Retina (tissue), 1 donor: ENCODE measurements around the gene WDR90.

Source experiments
- DNase-seq: peaks from one replicate; pipeline ENCODE4 v3.0.0-alpha.2; 2016

WDR90 gene

DNA sequence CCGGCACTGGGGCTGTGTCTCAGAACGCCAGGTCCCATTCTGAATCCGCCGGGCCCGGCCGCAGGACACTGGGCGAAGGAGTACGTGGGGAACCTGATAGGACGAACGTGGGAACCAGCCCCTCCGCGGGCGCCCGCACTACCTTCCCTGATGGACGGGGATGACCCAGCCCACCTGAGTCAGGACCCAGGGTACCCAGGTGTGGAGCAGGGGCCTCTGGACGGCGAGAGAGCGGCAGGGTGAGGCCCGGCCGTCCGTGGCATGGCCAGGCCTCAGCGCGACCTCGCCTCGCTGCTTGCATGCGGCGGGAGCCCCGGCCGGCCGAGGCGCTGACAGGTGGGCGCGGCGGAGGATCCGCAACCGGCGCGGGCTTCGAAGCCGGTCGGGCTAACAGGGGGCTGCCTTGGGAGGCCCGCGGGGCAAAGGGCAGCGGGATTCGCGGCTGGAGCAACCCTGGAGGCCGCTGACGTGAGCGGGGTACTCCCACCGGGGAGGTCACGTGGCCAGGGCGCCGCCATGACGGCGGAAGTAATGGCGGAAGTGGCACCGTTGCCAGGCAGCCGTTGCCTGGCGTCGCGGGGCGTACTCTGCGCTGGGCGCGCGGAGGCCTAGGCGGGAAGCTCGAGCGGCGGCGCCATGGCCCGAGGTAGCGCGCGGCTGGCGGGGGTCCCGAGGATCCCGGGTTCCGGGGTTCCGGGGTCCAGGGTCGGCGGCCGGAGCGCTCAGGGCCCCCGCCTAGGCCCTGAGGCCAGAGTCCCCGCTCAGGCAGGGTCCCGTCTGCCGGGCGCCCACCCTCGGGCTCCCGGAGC is at the start of gene WDR90:
TSS of gene WDR90 (plus strand) at position 585 of the 809 bp plus-strand sequence. CDS start at position 637, 52 bp downstream.
- peak; percentile 95 for DNase-seq

DNA sequence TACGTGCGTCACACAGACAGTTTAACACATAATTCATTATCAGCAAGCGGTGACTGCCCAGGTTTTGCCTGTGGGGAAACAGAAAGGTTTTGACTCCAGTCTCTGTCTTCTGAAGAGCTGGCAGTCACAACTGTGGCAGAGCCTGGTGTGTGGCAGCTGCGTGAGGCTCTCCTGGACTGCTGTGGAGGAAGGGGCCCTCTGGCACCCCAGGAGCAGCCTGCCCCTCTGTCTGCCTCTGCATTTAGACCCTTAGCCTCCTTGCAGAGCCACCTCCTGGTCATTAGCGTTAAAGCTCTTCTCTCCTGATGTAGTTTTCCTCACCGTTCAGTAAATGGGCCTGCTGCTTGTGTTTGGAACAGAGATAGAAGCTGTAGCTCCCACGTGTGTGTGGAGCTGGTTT is 48.4 kb upstream of the WDR90 start:
- DNase-seq, result no peak

DNA sequence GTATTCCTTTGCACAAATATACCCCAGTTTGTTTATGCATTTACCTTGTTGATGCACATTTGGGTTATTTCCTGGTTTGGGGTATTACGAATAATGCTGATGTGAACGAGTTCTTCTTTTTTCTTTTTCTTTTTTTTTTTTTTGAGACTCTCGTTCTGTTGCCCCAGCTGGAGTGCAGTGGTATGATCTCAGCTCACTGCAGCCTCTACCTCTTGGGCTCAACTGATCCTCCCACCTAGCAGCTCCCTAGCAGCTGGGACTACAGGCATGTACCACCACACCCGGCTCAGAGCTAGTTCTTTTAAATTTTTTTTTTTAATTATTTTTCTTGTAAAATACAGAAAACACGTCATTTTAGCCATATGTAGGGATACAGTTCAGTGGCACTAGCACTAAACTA is 45.2 kb upstream of the WDR90 start:
- no peak for DNase-seq

DNA sequence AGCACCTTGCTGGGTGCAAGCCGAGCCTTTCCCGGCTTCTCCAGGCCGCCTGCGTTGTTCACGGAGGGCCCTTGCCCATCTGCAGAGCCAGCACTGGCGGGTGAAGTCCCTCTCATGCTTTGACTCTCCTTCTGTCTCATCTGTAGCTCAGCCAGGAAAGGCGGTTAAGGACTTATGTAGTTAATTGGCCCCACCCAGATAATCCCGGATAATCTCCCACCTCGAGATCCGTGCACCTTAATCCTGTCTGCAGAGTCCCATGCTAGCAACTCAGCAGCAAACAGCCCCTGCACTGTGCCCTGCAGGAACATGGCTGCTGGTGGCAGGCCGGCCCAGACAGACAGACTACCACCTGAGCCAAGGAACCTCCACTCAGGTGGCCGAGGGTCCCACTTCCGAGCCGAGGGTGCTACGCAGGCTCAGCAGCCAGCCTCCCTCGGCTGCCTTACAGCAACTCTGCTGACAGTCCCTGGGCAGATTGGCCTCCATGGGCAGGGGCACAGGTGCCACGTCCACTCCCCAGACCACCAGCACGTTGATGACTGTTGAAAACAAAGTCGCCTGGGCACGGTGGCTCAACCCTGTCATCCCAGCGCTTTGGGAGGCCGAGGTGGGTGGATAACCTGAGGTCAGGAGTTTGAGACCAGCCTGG is 42.4 kb upstream of the WDR90 start:
- no peak for DNase-seq

DNA sequence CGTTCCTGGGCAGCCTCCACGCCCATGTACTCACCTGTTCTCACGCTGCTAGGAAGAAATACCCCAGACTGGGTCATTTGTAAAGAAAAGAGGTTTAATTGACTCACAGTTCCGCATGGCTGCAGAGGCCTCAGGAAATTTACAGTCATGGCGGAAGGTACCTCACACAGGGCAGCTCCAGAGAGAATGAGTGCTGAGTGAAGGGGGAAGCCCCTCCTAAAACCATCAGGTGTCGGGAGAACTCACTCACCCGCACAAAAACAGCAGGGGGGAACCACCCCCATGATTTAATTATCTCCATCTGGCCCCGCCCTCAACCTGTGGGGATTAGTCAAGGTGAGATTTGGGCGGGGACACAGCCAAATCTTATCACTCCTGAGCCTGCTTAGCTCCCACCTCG is 41.1 kb upstream of the WDR90 start:
- no peak for DNase-seq

DNA sequence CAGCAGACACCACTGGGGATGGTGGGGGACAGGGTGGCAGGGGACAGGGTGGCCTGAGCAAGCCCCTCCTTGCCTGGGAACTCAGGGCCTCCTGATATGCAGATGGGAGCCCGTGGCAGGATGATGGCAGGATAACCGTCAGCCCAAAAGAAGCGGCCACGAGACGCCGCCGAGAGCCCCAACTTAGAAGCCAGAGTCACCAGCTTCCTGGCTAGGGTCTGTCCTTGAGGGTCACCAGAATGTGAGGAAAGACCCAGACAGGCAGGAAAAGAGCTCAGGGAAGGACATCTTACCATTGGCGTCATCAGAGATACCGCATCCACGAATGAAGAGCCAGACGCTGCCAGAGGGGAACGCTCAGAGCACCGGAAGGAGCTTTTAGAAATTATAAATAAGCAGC is 39.8 kb upstream of the WDR90 start:
- DNase-seq, result no peak

DNA sequence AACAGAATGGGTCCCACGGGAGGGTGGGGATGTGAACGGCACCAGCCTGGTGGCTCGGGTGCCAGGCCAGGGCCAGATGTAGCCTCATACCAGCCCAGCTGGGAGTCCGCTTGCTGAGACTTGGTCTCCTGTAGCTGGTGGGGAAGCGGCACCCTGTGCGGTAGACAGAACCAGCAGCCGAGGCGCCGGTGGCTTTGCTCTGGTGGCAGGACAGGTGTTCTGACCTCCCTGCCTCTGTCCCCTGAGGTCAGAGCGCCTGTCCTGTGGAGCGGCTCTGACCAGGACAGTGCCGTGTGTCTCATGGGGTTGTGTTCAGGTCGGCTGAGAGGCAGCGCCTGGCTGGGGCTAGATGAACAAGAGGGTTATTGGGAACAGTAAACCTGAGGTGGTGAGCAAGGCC is 39.2 kb upstream of the WDR90 start:
- no peak for DNase-seq

DNA sequence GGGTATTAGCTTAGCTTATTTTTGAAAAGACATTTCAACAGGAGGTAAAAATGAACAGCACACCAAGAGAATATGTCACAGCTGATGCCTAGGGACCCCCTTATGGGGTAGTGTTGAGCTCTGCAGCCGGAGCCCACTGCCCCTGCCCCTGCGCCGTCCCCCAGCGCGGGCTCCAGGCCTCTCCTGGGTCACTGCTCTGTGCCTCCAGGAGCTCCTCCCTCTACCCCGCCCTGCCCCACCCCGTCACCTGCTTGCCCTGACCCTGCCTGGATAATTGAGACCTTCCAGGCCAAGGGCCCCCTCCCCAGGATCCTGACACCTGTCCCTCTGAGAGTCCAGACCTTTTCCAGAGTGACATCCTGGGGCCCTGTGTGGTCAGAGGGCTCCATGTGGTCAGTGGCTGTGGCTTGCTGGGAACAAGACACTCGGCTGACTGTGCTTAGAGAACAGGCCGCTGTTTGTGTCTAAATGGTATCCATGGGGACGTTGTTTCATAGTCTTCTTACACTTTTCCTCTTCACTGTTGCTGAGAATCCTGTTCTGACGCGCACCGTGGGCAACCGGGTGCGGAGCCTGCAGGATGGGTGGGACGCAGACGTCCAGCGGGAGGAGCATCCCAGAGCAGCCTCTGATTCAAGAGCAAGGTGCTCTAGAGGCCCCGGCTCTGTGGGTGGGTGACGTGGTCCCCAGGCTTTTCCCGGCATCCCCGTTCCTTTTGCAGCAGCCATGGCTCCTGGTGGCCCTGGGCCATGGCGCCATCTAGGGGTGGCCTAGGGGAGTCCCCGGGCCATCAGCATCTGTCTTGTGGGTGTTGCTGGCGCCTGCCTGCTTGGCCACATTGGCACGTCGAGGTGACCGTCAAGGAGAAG is 38.4 kb upstream of the WDR90 start:
- peak; percentile 57 for DNase-seq

DNA sequence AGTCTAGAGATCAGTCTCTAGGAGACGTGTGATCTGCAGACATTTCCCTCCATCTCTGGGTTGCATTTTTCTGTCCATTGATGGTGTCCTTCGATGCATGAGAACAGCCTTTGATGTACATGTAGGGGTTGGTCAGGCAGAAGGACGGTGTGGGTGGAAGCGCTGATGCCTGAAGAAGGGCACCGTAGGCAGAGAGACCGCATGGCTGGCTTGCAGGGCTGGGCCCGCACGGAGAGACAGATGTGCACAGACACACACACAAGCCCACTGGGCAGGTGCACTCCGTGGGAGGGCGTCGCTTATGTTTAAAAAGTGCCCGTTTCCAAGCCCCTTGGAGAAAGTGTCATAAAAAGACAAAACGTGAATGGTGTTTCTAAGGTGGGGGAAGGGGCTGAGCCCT is 34.0 kb upstream of the WDR90 start:
- DNase-seq, result no peak

DNA sequence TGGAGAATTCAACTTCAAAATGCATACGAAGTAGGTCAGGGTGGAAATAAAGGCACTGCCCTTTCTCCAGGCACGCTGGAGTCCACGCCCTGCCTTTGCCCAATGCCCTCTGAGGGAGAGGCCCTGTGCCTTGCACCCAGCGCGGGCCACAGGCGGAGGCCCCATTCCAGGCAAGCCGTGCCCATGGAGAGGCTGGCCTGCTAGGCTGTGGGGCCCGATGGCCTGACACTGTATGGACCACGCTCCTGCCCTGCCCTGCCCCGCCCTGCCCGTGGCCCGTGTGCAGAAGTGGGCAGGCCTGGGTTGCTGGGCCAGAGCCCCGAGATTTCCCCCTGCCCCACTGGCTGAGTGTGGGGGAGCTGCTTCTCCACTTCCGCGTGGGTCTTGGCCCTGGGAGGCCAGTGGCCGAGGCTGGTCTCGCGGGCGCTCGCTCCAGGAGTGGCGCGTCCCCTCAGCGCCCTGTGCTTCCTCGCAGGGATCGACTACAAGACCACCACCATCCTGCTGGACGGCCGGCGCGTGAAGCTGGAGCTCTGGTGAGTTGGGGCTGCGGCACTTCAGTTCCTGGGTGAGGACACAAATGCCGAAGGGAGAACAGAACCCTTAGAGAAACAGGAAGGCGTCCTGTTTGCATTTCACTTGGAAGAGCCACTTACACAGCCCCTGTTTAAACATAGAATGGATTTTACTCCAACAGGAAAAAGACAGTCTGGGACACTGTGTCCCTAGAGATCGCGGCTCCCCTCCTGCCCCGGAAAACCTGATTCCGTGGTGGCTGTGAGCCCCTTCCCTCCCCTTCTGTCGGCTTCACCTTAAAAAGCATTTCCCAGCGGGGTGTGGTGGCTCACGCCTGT is 32.2 kb upstream of the WDR90 start:
- DNase-seq, result no peak

DNA sequence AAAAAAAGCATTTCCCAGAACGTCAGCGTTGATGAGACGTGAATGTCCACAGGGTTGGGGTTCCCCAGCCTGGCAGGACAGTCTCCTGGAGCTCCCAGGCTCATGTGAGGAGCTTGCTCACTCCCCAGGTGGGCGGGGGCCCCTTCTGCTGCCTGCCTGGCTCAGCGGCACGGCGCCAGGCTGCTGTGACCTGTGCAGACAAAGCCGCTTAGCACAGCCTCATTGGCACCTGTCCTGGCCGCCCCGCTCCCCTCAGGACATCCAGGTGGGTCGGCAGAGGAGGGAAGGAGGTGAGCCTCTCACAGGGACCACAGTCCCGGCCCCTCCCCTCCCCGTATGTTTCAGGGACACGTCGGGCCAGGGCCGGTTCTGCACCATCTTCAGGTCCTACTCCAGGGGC is 31.3 kb upstream of the WDR90 start:
- no peak for DNase-seq

DNA sequence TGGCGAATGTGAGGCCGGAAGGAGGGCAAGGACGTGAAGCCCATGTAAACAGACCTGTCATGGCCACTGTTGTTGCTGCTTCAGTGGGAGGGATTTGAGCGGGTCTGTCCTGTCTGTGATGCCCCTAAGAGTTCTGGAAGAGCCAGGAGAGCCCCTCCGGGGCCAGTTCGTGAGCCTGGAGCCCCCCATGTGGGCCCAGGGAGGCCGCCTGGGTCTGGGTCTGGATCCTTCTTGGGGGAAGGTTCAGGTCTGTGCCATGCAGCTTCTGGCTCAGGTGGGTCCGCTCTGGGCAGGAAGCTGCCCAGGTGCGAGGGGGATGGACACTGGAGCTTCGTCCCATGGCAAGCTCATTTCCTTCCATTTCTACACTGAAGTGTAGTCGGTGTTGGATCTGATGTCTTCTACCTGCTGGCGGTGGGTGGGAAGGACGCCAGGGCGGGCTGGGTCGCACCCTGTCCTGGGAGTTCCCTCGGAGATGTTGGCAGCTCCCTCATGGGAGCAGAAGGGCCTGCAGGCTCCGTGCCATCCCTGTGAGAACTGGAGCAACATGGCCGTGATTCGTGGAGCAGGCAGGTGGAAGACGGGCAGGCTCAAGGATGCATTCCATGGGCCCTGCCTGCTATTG is 29.6 kb upstream of the WDR90 start:
- no peak for DNase-seq

DNA sequence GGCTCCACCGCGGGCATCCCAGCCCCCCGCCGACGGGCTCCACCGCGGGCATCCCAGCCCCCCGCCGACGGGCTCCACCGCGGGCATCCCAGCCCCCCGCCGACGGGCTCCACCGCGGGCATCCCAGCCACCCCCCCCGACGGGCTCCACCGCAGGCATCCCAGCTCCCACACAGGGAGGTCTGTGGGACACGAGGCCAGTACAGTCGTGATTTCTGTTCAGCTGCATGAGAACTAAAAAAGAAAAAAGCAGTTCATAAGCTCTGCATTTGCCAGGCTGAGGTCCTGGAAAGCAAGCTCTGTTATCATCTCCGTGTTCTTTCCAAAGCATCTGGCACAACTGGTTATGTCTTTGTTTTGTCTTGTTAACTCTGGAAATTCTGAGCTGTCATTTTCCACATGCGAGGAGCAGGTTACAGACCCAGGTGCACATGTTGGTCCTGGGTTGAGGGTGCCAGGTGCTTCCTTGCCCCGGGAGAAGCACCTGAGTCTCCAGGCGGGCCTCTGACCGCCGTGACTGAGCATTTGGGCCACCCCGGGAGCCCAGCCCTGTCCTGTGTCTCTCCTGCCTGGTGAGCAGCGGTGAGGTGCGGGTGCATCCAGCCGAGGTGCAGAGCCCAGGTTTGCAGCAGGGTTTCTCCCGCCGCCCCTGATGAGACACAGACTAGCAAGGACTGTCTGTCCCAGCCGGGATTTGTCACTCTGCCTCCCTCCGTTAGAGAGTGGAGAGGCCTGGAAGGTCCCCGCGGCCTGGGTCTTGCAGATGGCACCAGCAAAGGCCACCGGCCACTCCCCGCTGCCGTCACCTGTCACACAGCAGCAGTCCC is 28.3 kb upstream of the WDR90 start:
- DNase-seq, result no peak

DNA sequence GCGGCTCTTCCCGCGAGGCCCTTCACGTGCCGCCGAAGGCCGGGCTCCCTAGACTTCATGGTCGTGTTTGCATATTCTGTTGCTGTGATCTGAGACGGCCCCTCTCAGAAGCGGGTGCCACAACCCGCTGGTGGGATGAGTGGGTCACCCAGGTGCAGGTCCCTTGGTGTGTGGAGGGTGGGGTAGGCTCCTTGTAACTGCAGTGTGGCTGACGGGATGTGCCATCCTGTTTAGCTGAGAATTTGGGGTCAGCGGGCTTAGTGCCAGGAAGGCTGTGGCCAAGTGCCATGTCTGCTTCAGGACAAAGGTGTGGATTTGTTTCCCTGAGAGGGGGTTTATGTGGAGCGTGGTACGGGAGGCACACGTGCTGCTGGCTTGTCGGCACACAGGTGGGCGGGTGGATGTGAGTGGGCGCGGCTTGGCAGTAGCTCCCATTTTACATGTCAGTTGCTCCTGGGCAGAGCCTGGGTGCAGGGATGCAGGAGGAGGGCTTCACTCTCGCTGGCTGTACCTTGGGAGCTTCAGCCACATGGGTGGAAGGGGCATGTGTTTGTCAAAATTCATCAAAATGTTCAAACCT is 27.5 kb upstream of the WDR90 start:
- DNase-seq, result no peak

DNA sequence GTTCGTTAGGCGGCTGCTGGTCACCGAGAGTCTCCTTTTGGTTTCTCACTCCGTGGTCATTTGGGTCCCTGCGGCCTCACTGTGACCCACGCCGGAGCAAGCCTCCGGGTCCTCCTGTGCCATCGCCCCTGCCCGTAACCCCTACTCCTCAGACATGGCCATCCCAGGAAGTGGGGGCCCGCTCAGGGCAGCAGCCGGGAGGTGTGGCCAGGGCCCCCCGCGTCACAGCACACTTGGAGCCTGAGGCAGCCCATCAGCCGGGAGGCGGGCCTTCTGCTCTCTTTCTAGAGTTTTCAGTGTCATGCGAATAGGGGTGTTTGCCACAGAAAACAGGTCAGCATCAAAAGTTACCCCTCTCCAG is 26.3 kb upstream of the WDR90 start:
- no peak for DNase-seq

DNA sequence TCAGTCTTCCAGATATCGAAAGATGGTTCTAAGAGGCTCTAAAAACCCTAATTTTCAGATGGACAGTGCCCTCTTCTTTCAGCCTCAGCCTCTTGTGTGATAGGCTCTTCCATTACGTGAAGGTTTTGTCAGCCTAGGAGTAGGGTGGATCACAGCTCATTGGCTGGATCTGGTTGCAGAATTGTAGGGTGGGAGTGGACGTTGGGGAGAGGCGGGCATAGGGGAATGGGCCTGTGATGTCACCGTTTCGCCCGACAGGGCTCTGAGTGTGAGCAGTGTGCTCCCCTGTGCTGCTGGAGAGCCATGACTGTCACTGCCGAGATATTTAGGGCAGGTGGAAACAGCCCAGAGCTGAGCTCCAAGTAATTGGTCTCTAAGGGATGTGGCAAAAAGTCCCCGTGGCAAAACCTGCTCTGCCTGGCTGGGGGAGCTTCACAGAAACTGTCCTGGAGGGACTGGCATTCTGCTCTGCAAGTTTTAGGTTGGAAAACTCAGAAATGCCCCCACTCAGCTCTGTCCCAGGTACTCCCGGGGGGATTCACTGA is 24.6 kb upstream of the WDR90 start:
- DNase-seq, result no peak

DNA sequence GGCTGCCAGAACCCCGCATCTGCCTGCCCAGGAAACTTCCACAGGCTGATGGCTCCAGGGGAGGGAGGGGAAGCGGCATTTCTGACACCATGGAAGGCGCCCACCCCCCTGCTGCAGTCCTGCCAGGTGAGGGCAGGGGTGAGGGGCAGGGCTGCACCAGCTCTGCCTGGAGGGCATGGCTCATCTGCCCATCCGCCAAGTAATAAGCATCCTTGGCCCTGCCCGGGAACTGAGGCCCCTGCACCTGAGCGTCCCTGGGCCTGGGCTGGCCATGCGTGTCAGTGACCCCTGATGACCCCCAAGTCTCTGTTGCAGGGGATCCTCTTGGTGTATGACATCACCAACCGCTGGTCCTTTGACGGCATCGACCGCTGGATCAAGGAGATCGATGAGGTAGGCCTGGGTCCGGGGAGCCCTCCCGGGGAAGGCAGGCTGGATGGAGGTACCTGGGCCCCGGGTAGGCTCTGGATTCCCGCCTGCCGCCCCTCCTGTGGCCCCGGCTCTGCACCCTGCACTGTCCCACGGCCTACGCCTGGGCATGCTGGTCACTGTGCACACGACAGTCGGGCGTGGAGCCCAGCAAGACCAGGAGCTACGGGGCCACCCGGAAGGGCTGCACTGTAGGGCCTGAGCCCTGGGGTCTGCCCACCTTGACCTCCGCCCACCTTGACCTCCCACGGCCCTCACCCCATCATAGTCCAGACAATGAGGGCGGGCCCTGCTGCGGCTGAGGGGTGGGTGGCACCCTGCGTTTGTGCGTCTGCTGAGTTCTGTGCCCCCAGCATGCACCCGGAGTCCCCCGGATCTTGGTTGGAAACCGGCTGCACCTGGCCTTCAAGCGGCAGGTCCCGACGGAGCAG is 23.8 kb upstream of the WDR90 start:
- DNase-seq, result no peak

DNA sequence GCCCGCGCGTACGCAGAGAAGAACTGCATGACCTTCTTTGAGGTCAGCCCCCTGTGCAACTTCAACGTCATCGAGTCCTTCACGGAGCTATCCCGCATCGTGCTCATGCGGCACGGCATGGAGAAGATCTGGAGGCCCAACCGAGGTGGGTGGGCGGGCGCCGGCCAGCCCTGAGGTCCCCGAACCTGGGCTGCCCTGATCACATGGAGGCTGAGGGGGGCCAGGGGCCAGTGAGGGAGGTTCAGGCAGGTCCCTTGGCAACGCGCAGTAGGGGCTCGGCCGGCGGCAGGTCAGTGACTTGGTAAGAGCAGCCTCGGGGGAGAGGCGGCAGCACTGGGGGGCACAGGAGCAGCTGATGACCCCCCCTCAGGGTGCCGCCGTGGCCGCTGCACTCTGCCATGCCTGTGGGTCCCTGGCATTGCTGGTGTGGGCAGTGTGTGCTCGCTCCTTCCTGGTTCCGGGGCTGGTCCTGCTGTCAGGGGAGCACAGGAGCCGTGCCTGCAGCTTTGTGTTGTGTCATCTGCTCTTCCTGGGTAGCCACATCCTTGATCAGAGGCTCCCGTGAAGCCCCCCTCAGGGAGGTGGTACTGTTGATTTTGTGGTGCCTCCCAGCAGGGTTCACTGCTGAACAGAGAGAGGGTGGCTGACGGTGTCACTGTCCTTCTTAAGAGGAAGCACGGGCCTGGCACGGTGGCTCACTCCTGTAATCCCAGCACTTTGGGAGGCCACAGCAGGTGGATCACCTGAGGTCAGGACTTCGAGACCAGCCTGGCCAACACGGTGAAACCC is 23.0 kb upstream of the WDR90 start:
- no peak for DNase-seq
